HG03064 (cell line): Measurements from ENCODE around the gene PNPLA7.
"Not testable (repeated sequence)": the region's sequence is repeated elsewhere in the genome, so short reads cannot be mapped to it uniquely, and the experiment has no call there.

Experiments used
- ATAC-seq: cut with Tn5 transposase; IDR thresholded peaks from one replicate; pipeline ENCODE4 v1.9.1; 2021; ENCODE audit warnings: low read depth; ENCODE audit not compliant: unreplicated experiment

PNPLA7 gene

GRCh38 chr9:137452761-137453642, 97.2 kb downstream of the PNPLA7 start:
- no peak for ATAC-seq

DNA sequence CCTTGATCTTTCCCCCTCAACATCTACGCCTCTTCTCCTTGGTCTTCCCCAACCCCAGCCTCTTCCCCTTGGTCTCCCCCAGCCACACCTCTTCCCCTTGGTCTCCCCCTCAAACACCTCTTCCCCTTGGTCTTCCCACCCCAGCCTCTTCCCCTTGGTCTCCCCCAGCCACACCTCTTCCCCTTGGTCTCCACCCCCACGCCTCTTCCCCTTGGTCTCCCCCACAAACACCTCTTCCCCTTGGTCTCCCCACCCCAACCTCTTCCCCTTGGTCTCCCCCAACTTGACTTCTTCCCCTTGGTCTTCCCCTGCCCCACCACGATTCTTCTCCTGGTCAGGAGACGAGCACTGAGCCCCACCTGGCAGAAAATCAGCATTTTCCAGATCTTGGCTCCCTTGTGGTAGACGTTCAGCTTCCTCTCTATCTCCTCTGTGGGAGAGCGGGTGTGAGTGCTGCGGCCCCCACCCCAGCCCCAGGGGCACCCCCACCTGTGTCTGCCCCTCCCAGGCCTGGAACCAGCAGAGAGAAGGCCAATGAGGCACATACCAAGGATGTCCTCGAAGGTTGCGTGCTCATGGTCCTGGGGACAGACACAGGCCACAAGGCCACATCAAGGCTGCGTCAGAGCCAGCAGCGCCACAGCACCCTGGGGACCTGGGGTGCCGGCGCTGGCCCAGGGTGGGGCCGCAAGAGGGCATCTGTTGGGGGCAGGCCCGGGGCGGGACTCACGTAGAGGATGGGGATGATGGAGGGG, 98.0 kb downstream of the PNPLA7 start:
- no peak for ATAC-seq

GRCh38 chr9:137451264-137452005, 98.8 kb downstream of the PNPLA7 start:
- ATAC-seq, result not testable (repeated sequence)

- ATAC-seq, result not testable (repeated sequence)
Observed at GRCh38 chr9:137450539-137451222, 99.5 kb downstream of the PNPLA7 start.

- ATAC-seq, result no peak
Observed at GRCh38 chr9:137449931-137450538, 100.2 kb downstream of the PNPLA7 start.

- no peak for ATAC-seq
Observed at GRCh38 chr9:137449081-137449844, 100.9 kb downstream of the PNPLA7 start.

DNA sequence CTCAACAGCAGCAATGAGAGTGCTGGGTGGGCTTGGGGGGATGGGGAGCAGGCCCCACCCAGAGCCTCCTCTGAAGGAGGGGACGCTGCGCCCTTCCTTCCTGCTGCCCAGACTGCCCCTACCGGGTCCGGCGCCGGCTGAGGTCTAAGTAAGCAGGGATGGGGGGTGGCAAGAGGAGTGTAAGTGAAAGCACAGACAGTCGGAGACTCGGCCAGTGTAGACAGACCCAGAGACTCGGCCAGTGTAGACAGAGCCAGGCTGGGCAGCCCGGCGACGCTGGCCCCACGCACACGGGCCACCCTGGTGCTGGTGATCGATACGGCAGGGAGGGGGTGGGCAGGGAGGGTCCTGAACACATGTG, 101.6 kb downstream of the PNPLA7 start:
- no peak for ATAC-seq

- no peak for ATAC-seq
Observed at GRCh38 chr9:137447722-137448601, 102.2 kb downstream of the PNPLA7 start.

DNA sequence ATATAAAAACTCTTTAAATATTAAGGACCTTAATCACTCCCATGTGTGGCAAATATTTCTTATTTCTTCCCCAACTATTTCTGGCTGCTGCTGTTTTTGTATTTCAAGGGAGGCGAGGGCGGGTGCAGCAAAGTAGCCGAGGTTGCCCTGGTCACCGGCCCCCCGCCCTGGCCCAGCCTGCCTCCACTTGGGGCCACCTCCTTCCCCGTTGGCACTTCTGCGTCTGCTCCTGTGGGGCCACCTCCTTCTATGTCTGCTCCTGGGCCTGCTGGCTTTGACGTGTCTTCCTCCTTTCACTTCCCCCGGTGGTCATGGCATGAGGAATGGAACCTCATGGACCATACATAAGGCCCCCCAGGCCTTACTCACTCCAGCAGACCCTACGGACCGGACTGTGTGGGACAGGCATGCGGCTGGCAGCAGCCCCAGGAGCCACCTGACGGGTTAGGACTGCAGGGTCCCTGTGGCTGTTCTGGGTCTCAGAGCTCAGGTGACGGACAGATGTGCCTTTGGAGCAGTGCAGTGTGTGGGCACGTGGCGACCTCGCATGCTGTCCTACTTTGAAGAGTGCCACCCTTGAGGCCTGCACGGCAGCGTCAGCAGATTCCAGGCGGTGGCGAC, 103.2 kb downstream of the PNPLA7 start:
- no peak for ATAC-seq

DNA sequence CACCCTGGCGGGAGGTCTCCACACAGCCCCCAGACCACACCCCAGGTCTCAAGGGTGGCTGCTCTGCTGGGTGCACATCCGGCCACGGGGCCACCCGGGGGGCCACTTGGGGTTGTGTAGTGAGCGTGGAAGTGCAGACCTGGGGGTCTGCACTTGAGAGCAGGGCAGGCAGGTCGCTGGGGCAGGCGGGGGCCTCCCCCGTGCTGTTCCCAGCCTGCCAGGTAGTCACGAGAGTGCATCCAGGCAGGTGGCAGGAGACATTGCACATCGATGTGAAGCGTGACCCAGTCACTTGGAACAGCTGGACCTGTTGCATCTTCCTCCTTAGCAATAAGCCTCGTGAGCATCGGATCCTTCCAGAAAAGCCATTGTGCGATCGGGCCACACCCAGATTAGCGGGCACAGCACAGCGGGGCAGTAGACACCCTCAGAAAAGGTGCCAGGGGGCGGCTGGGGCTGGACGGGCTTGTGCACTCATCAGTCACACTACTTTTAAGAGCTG, 104.2 kb downstream of the PNPLA7 start:
- no peak for ATAC-seq

- no peak for ATAC-seq
Observed at GRCh38 chr9:137445275-137445807, 104.9 kb downstream of the PNPLA7 start.

GRCh38 chr9:137444106-137444790, 106.0 kb downstream of the PNPLA7 start:
- no peak for ATAC-seq

DNA sequence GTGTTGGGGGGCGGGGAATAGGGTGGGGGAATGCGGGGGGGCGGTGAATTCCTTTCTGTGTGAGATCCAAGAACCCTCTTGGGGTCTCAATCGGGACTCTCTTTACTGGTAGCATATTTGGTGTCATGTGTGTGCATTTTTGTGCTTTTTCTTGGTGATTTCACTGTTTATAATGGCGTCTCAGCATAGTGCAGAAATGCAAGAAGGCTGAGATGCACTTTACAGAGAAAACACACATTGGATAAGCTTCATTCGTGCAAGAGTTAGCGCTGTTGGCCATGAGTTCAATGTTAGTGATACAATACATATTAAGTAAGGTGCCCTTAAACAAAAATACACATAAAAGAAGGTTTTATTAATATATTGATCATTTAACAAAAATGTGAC, 108.3 kb downstream of the PNPLA7 start:
- ATAC-seq, result no peak

DNA sequence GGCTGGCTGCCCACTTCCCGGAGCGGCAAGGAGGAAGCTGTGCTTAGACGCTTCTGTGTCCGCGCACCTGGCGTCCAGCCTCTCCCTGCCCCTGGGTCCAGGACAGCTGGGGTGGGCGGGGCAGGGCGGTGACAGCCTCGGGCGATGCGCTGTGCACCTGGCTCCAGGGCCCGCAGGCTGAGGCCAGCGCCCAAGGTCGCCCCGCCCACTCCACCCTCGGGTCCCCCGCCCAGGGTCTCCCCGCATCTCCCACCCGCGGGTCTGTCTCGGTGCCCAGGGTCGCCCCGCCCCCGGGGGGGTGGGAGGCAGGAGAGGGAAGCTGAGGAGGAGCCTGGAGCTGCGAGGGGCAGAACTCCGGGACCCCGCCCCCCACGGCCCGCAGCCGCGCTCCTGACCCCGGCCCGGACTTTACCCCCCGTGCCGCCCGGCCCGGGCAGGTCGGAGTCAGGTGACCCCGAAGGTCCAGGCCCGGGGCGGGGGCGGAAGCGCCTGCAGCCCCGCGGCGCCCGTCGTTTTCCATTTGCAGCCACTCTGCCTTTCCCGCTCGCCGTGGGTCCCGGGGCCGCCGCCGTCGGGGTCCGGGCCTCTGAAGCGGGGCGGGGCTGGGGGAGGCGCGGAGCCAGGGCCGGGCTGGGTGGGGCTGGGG, 108.8 kb downstream of the PNPLA7 start, which contains the start of gene ENTPD8:
Gene ENTPD8 (minus strand): TSS at position 69 of the 646 bp plus-strand sequence. CDS start 3,072 bp downstream, outside the sequence.
- ATAC-seq, result no peak

DNA sequence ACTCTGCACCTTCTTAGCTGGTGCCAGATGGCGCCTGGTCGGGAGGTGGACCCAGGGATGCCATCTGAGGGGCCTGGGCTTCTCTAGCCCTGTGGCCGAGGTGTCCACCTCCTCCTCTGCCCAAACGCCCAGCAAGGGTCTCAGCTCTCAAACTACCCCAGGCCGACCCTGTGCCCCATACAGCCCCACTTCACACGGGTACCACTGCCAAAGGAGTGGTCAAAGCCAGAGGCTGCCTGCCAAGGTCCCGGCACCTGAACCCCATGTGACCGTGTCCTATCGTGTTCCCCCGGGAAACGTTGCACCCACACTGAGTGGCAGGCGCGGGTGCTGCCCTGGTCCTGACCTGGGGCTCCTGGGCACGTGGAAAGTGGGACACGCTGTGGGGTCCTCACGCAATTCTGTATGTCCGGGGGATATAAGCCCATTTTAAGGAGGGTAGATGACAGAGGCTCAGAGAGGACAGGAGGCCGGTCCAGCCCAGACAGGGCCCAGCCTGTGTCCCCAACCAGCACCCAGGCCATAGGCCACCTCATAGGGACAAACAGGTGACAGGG, 111.0 kb downstream of the PNPLA7 start:
- ATAC-seq, result no peak

GRCh38 chr9:137438591-137439157, 111.5 kb downstream of the PNPLA7 start:
- ATAC-seq, result no peak
